HepG2 (cell line): ENCODE data around the gene NUDT8. TPM values are rescaled to one million over a fixed set of nuclear protein-coding genes. Genes with fewer than 3 reads are reported as not detected.
A peak's percentile ranks its signal among the peaks of the same experiment; 100 is the strongest.

Experiments
- DNMT1 ChIP-seq: sonication (generic); formaldehyde crosslinking; IDR thresholded peaks from 2 replicates; pipeline ENCODE4 v1.5.1; 2020; ENCODE audit warnings: mild to moderate bottlenecking, missing genetic modification reagents
- ETV5 ChIP-seq: IDR thresholded peaks from 2 replicates; pipeline ENCODE4 v1.6.1; 2018; ENCODE audit warnings: missing biosample characterization, missing genetic modification reagents, inconsistent platforms, borderline replicate concordance
- FOXC1 ChIP-seq: sonication (generic); formaldehyde crosslinking; IDR thresholded peaks from 2 replicates; pipeline ENCODE4 v1.8.0; 2022; ENCODE audit warnings: mild to moderate bottlenecking, missing genetic modification reagents, borderline replicate concordance
- GABPB1 ChIP-seq: IDR thresholded peaks from 2 replicates; pipeline ENCODE4 v1.6.1; 2016; ENCODE audit warnings: mild to moderate bottlenecking, missing genetic modification reagents, moderate library complexity, missing compliant biosample characterization
- GLMP ChIP-seq: sonication (generic); formaldehyde crosslinking; IDR thresholded peaks from 2 replicates; pipeline ENCODE4 v1.9.0; 2021; ENCODE audit warnings: missing genetic modification reagents, mild to moderate bottlenecking, borderline replicate concordance
- KDM1A ChIP-seq: IDR thresholded peaks from 2 replicates; pipeline ENCODE4 v1.6.1; 2016; ENCODE audit warnings: missing compliant biosample characterization
- KLF11 ChIP-seq: IDR thresholded peaks from 2 replicates; pipeline ENCODE4 v1.6.1; 2016; ENCODE audit warnings: missing compliant biosample characterization
- MEF2D ChIP-seq: sonication (generic); formaldehyde crosslinking; IDR thresholded peaks from 2 replicates; pipeline ENCODE4 v1.5.1; 2020; ENCODE audit warnings: mild to moderate bottlenecking, missing genetic modification reagents
- MIXL1 ChIP-seq: IDR thresholded peaks from 2 replicates; pipeline ENCODE4 v1.6.1; 2016
- MTF2 ChIP-seq: sonication (generic); formaldehyde crosslinking; IDR thresholded peaks from 2 replicates; pipeline ENCODE4 v1.5.0; 2020; ENCODE audit warnings: missing genetic modification reagents, borderline replicate concordance
- NONO ChIP-seq, 2 experiments: fragments of 450-650 bp in 1 of 2; sonication (generic) in 1 of 2; formaldehyde crosslinking in 1 of 2; IDR thresholded peaks in 1 of 2; conservative IDR thresholded peaks in 1 of 2; 2 replicates each; pipeline versions ENCODE4 v1.6.1 to v1.8.0; 2017 to 2022; ENCODE audit warnings: mild to moderate bottlenecking in 1 of 2, missing genetic modification reagents in 1 of 2, moderate library complexity in 1 of 2
- SP4 ChIP-seq: sonication (generic); formaldehyde crosslinking; IDR thresholded peaks from 2 replicates; pipeline ENCODE4 v1.8.1; 2023; ENCODE audit warnings: mild to moderate bottlenecking, missing genetic modification reagents
- ZBTB38 ChIP-seq: sonication (generic); formaldehyde crosslinking; IDR thresholded peaks from 2 replicates; pipeline ENCODE4 v1.5.1; 2020; ENCODE audit warnings: mild to moderate bottlenecking, missing genetic modification reagents
- ZMYM3 ChIP-seq: sonication (generic); formaldehyde crosslinking; IDR thresholded peaks from 2 replicates; pipeline ENCODE4 v1.5.1; 2020; ENCODE audit warnings: mild to moderate bottlenecking, missing genetic modification reagents
- ZNF230 ChIP-seq: sonication (generic); formaldehyde crosslinking; IDR thresholded peaks from 2 replicates; pipeline ENCODE4 v1.4.0; 2020; ENCODE audit warnings: mild to moderate bottlenecking, missing genetic modification reagents
- ZNF33A ChIP-seq: sonication (generic); formaldehyde crosslinking; IDR thresholded peaks from 2 replicates; pipeline ENCODE4 v1.5.1; 2020; ENCODE audit warnings: missing genetic modification reagents, mild to moderate bottlenecking, moderate library complexity, borderline replicate concordance
- ZNF563 ChIP-seq: sonication (generic); formaldehyde crosslinking; IDR thresholded peaks from 2 replicates; pipeline ENCODE4 v1.8.0; 2022; ENCODE audit warnings: mild to moderate bottlenecking, moderate library complexity, missing genetic modification reagents
- ZNF713 ChIP-seq: sonication (generic); formaldehyde crosslinking; IDR thresholded peaks from 2 replicates; pipeline ENCODE4 v1.4.0; 2020; ENCODE audit warnings: mild to moderate bottlenecking, missing genetic modification reagents
- ZNF724P ChIP-seq: sonication (generic); formaldehyde crosslinking; IDR thresholded peaks from 2 replicates; pipeline ENCODE4 v1.8.0; 2022; ENCODE audit warnings: missing genetic modification reagents, borderline replicate concordance
- polyA plus RNA-seq, 8 experiments: library from polyadenylated mRNA; depleted of rRNA in 3 of 8; stranded (reverse) in 7 of 8; unstranded in 1 of 8; fragments of >200 nt; fragmentation: Illumina TruSeq in 4 of 8; extraction: Trizol in 4 of 8; gene quantifications; 2 replicates each; pipeline versions ENCODE4 v1.2.1 to v1.2.3, GENCODE V29; 2011 to 2016; ENCODE audit warnings: low read depth in 4 of 8, missing spikeins in 1 of 8, mixed read lengths in 1 of 8; ENCODE audit not compliant: insufficient read depth in 1 of 8
- total RNA-seq, 5 experiments: library from RNA; depleted of rRNA; stranded (reverse); fragments of >200 nt; fragmentation: Illumina TruSeq; extraction: Trizol; gene quantifications; 2 replicates each; pipeline ENCODE4 v1.2.3, GENCODE V29; 2016; ENCODE audit warnings: low read depth in 1 of 5
- TF ChIP-seq, protein P1 (sequence below): sonication (generic); formaldehyde crosslinking; IDR thresholded peaks from 2 replicates; pipeline ENCODE4 v1.8.1; 2022; ENCODE audit warnings: low read depth, mild to moderate bottlenecking, missing genetic modification reagents
- TF ChIP-seq, protein P2 (sequence below): fragments of 450-650 bp; IDR thresholded peaks from 2 replicates; pipeline ENCODE4 v1.6.1; 2016
- TF ChIP-seq, protein P3 (sequence below): sonication (generic); formaldehyde crosslinking; IDR thresholded peaks from 2 replicates; pipeline ENCODE4 v1.8.0; 2022; ENCODE audit warnings: missing genetic modification reagents, mild to moderate bottlenecking, borderline replicate concordance

Gene NUDT8
- total and polyA plus RNA-seq, 2 of the 13 experiments (the other 11 are each of a cell fraction or from before 2014, with no cell fraction given) = 6.7 to 25.8 TPM

- TF ChIP-seq, protein P1, sequence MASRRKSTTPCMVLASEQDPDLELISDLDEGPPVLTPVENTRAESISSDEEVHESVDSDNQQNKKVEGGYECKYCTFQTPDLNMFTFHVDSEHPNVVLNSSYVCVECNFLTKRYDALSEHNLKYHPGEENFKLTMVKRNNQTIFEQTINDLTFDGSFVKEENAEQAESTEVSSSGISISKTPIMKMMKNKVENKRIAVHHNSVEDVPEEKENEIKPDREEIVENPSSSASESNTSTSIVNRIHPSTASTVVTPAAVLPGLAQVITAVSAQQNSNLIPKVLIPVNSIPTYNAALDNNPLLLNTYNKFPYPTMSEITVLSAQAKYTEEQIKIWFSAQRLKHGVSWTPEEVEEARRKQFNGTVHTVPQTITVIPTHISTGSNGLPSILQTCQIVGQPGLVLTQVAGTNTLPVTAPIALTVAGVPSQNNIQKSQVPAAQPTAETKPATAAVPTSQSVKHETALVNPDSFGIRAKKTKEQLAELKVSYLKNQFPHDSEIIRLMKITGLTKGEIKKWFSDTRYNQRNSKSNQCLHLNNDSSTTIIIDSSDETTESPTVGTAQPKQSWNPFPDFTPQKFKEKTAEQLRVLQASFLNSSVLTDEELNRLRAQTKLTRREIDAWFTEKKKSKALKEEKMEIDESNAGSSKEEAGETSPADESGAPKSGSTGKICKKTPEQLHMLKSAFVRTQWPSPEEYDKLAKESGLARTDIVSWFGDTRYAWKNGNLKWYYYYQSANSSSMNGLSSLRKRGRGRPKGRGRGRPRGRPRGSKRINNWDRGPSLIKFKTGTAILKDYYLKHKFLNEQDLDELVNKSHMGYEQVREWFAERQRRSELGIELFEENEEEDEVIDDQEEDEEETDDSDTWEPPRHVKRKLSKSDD = peak; percentile 58; the same call in 1 of the 2 replicates
- TF ChIP-seq MTF2 (CRISPR knock-in tag) (peak; percentile 71; the same call in 1 of the 2 replicates), KDM1A (CRISPR knock-in tag) (no peak), GABPB1 (peak; percentile 37), ZNF230 (CRISPR knock-in tag) (0 out of 2 replicates have a peak, but pooled peaks have one; percentile 65), FOXC1 (CRISPR knock-in tag) (0 out of 2 replicates have a peak, but pooled peaks have one; percentile 34), ZMYM3 (CRISPR knock-in tag) (0 out of 2 replicates have a peak, but pooled peaks have one; percentile 27), MEF2D (CRISPR knock-in tag) (no peak), NONO (IDR thresholded peaks at IDR 0.05) (no peak), NONO (CRISPR knock-in tag; conservative IDR thresholded peaks at IDR 0.05) (no peak), ZNF563 (CRISPR knock-in tag) (peak; percentile 52; the same call in 1 of the 2 replicates), MIXL1 (CRISPR knock-in tag) (no peak), ZNF33A (CRISPR knock-in tag) (no peak), SP4 (CRISPR knock-in tag) (no peak), ZBTB38 (0 out of 2 replicates have a peak, but pooled peaks have one; percentile 61), ETV5 (peak; percentile 27; the same call in 1 of the 2 replicates), GLMP (CRISPR knock-in tag) (no peak), DNMT1 (CRISPR knock-in tag) (0 out of 2 replicates have a peak, but pooled peaks have one; percentile 28), ZNF724P (CRISPR knock-in tag) (no peak), ZNF713 (no peak), KLF11 (peak; percentile 27; the same call in 1 of the 2 replicates)
- TF ChIP-seq, protein P2, sequence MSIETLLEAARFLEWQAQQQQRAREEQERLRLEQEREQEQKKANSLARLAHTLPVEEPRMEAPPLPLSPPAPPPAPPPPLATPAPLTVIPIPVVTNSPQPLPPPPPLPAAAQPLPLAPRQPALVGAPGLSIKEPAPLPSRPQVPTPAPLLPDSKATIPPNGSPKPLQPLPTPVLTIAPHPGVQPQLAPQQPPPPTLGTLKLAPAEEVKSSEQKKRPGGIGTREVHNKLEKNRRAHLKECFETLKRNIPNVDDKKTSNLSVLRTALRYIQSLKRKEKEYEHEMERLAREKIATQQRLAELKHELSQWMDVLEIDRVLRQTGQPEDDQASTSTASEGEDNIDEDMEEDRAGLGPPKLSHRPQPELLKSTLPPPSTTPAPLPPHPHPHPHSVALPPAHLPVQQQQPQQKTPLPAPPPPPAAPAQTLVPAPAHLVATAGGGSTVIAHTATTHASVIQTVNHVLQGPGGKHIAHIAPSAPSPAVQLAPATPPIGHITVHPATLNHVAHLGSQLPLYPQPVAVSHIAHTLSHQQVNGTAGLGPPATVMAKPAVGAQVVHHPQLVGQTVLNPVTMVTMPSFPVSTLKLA = peak; percentile 27; the same call in 1 of the 2 replicates
- TF ChIP-seq, protein P3, sequence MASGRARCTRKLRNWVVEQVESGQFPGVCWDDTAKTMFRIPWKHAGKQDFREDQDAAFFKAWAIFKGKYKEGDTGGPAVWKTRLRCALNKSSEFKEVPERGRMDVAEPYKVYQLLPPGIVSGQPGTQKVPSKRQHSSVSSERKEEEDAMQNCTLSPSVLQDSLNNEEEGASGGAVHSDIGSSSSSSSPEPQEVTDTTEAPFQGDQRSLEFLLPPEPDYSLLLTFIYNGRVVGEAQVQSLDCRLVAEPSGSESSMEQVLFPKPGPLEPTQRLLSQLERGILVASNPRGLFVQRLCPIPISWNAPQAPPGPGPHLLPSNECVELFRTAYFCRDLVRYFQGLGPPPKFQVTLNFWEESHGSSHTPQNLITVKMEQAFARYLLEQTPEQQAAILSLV (CRISPR knock-in tag) = peak; percentile 57; the same call in 1 of the 2 replicates
Observed at GRCh38 chr11:67640021-67640757, 10.5 kb upstream of the NUDT8 start (continued).
